Measurements from ENCODE around the gene UVRAG. TPM values are rescaled to one million over a fixed set of nuclear protein-coding genes. Genes with fewer than 3 reads are reported as not detected.

UVRAG gene
- total RNA-seq, 1 experiment from 2014 or later, result 29.5 TPM

- in situ Hi-C loops (cut with HindIII; ENCODE audit: low pct_unique_long_range_greater_than_20kb, low sequenced_read_pairs), result no loop called here
- no peaks in the 10 kb centered on the region for H3K27me3 ChIP-seq (ENCODE audit: control insufficient read depth, insufficient read depth, low read length)
These were observed 293.0 kb downstream of the UVRAG start for GRCh38 chr11:76107971-76108370.

DNA sequence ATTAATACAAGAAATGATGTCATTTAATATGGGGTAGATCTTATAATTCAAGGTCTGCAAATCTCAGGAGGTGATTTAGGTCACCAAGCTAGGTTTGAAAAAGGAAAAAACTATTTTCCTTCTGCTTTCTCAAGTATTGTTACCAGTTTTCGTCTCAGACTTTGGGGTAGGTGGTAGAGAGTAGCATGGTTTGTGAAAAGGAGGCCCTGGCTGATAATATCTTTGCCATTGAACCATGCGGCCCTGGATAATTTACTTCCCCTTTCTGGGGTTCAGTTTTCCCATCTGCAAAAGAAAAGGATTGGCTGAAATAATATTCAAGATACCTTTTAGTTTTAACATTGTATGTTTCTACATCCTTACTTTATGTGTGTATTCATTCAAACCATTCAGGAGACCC is 299.2 kb downstream of the UVRAG start:
- TF ChIP-seq POLR2AphosphoS5 (IDR thresholded peaks at IDR 0.05; ENCODE audit: low read depth, low read length) (no peak), REST (IDR thresholded peaks at IDR 0.05; ENCODE audit: insufficient read depth in 1 of 2, low read depth in 2 of 2, low read length in 1 of 2) (no peak), SIN3A (IDR thresholded peaks at IDR 0.05; ENCODE audit: borderline replicate concordance, insufficient read depth, low read depth, low read length) (no peak), TCF7L2 (IDR thresholded peaks at IDR 0.05; ENCODE audit: low read depth, low read length) (no peak)
- TF ChIP-seq, protein P1, sequence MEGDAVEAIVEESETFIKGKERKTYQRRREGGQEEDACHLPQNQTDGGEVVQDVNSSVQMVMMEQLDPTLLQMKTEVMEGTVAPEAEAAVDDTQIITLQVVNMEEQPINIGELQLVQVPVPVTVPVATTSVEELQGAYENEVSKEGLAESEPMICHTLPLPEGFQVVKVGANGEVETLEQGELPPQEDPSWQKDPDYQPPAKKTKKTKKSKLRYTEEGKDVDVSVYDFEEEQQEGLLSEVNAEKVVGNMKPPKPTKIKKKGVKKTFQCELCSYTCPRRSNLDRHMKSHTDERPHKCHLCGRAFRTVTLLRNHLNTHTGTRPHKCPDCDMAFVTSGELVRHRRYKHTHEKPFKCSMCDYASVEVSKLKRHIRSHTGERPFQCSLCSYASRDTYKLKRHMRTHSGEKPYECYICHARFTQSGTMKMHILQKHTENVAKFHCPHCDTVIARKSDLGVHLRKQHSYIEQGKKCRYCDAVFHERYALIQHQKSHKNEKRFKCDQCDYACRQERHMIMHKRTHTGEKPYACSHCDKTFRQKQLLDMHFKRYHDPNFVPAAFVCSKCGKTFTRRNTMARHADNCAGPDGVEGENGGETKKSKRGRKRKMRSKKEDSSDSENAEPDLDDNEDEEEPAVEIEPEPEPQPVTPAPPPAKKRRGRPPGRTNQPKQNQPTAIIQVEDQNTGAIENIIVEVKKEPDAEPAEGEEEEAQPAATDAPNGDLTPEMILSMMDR (IDR thresholded peaks at IDR 0.05), result no peak
- H3K27me3 ChIP-seq (ENCODE audit: control insufficient read depth, insufficient read depth, low read length), result no peaks in the 10 kb centered on the region
- intact Hi-C loops (cut with micrococcal nuclease; ENCODE audit: unreplicated experiment) (no loop called here), in situ Hi-C loops (cut with HindIII; ENCODE audit: low pct_unique_long_range_greater_than_20kb, low sequenced_read_pairs) (no loop called here)
- BruUV-seq (replicated peaks), result no TSS peak
- H3K36me3 ChIP-seq (ENCODE audit: control insufficient read depth, insufficient read depth, low read length), result no peaks in the 10 kb centered on the region
- ChIA-PET CTCF (no interaction called here), POLR2A (no interaction called here)
- no peaks in the 10 kb centered on the region for H3K9me3 ChIP-seq (ENCODE audit: control insufficient read depth, insufficient read depth, low read depth, low read length)
- ATAC-seq (no peak), DNase-seq (ENCODE audit: low read depth, low spot score) (no peak)
- no peak overlapping the region for H3K4me3 ChIP-seq (ENCODE audit: low read depth in 2 of 2, low read length in 2 of 2)
- H3K4me1 ChIP-seq (ENCODE audit: control insufficient read depth, insufficient read depth, low read length), result no peaks in the 10 kb centered on the region
- no peak overlapping the region for H3K27ac ChIP-seq (ENCODE audit: low read length)

More at GRCh38 chr11:76107971-76108370, 293.0 kb downstream of the UVRAG start:
- no peak for TF ChIP-seq SIN3A (IDR thresholded peaks at IDR 0.05; ENCODE audit: borderline replicate concordance, insufficient read depth, low read depth, low read length)
- TF ChIP-seq TCF7L2 (IDR thresholded peaks at IDR 0.05; ENCODE audit: low read depth, low read length), result no peak
- TF ChIP-seq POLR2AphosphoS5 (IDR thresholded peaks at IDR 0.05; ENCODE audit: low read depth, low read length), result no peak
- TF ChIP-seq REST (IDR thresholded peaks at IDR 0.05; ENCODE audit: insufficient read depth in 1 of 2, low read depth in 2 of 2, low read length in 1 of 2), result no peak
- TF ChIP-seq, protein P1 (IDR thresholded peaks at IDR 0.05), result no peak
- Histone ChIP-seq H3K27ac (ENCODE audit: low read length) (no peak overlapping the region), H3K4me3 (ENCODE audit: low read depth in 2 of 2, low read length in 2 of 2) (no peak overlapping the region), H3K36me3 (ENCODE audit: control insufficient read depth, insufficient read depth, low read length) (no peaks in the 10 kb centered on the region), H3K9me3 (ENCODE audit: control insufficient read depth, insufficient read depth, low read depth, low read length) (no peaks in the 10 kb centered on the region), H3K4me1 (ENCODE audit: control insufficient read depth, insufficient read depth, low read length) (no peaks in the 10 kb centered on the region)
- intact Hi-C loops (cut with micrococcal nuclease; ENCODE audit: unreplicated experiment), result no loop called here
- ChIA-PET CTCF (no interaction called here), POLR2A (no interaction called here)
- no peak for ATAC-seq
- no TSS peak for BruUV-seq (replicated peaks)
- no peak for DNase-seq (ENCODE audit: low read depth, low spot score)

Data from Panc1 (cell line).